Gastroesophageal sphincter (tissue), 3 donors: ENCODE results near the gene MYRF.

Experiments used
- EP300 ChIP-seq: sonication (generic); formaldehyde crosslinking; IDR thresholded peaks from one replicate; pipeline ENCODE4 v1.6.1; 2017; ENCODE audit warnings: antibody characterized with exemption, mild to moderate bottlenecking
- POLR2A ChIP-seq, 2 donors: fragments of 450-650 bp; IDR thresholded peaks; one replicate each; pipeline ENCODE4 v1.6.1; 2017; ENCODE audit warnings: antibody characterized with exemption in 2 of 2, mild to moderate bottlenecking in 2 of 2, moderate library complexity in 1 of 2
- POLR2AphosphoS5 ChIP-seq: sonication (generic); formaldehyde crosslinking; IDR thresholded peaks from one replicate; pipeline ENCODE4 v1.6.1; 2017; ENCODE audit warnings: antibody characterized with exemption
- TF ChIP-seq, protein P1 (sequence below), 4 experiments: fragments of 200-600 bp in 2 of 4; fragments of 450-650 bp in 2 of 4; sonication (generic) in 1 of 4; IDR thresholded peaks; one replicate each; pipeline ENCODE4 v1.5.1; 2017 to 2019; ENCODE audit warnings: antibody characterized with exemption in 4 of 4, mild to moderate bottlenecking in 2 of 4, moderate library complexity in 2 of 4

DNA sequence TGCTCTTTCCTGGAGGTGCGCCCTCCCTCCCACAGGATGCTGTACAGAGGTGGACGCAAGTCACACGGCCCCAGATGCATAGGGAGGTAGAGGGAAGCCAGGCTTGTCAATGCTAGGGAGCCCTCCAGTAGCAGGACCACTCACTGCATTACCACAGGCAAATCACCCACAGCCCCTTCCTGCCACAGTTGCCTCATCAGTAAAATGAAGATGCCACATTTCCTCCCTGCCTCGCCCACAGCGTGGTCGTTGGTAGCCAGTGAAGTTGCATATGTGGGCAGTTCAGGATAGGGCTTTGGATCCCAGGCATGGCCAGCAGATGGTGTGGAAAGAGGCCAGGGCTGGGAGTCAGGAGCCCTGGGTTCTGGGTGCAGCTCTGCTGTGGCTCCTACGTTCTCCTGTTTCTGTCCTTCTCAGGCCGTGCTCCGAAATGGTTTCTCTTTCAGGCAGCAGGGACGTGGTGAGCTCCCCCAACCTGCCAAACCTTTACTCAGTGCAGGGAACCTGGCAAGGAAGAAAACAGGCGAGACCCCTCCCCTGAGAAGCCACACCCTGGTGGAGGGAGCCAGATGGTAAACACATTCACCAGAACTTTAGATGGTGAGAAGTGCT lies 49.6 kb upstream of the MYRF start:
- TF ChIP-seq, protein P1, sequence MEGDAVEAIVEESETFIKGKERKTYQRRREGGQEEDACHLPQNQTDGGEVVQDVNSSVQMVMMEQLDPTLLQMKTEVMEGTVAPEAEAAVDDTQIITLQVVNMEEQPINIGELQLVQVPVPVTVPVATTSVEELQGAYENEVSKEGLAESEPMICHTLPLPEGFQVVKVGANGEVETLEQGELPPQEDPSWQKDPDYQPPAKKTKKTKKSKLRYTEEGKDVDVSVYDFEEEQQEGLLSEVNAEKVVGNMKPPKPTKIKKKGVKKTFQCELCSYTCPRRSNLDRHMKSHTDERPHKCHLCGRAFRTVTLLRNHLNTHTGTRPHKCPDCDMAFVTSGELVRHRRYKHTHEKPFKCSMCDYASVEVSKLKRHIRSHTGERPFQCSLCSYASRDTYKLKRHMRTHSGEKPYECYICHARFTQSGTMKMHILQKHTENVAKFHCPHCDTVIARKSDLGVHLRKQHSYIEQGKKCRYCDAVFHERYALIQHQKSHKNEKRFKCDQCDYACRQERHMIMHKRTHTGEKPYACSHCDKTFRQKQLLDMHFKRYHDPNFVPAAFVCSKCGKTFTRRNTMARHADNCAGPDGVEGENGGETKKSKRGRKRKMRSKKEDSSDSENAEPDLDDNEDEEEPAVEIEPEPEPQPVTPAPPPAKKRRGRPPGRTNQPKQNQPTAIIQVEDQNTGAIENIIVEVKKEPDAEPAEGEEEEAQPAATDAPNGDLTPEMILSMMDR (IDR thresholded peaks at IDR 0.05): no peak
- TF ChIP-seq POLR2A (IDR thresholded peaks at IDR 0.05): no peak
- no peak for TF ChIP-seq EP300
- TF ChIP-seq POLR2AphosphoS5: no peak
